Measurements from ENCODE around the gene TP53I11.
A peak's percentile ranks its signal among the peaks of the same experiment; 100 is the strongest.

TP53I11 gene

GRCh38 chr11:44964526-44965209 lies 14.0 kb upstream of the TP53I11 start:
- no peaks in the 10 kb centered on the region for H3K36me3 Mint-ChIP-seq (ENCODE audit: low read depth)
- peaks cover 21% of the 10 kb centered on the region for H3K4me1 Mint-ChIP-seq
- no peak for TF ChIP-seq CTCF (IDR thresholded peaks at IDR 0.05; ENCODE audit: unreplicated experiment in 3 of 3)

GRCh38 chr11:44963948-44964347 lies 13.3 kb upstream of the TP53I11 start:
- Mint-ChIP-seq H3K4me3 (no peak overlapping the region), H3K27ac (peak overlapping the region; percentile 3 to 83 (median 23)), H3K9me3 (no peaks in the 10 kb centered on the region), H3K27me3 (ENCODE audit: low read depth) (peaks cover 22% of the 10 kb centered on the region), H3K36me3 (ENCODE audit: low read depth) (no peaks in the 10 kb centered on the region), H3K4me1 (peaks cover 21% of the 10 kb centered on the region)
- TF ChIP-seq CTCF (IDR thresholded peaks at IDR 0.05; ENCODE audit: unreplicated experiment in 3 of 3): no peak

More at GRCh38 chr11:44964526-44965209, 14.0 kb upstream of the TP53I11 start:
- Mint-ChIP-seq H3K27ac (peak overlapping the region; percentile 9 to 83 (median 12)), H3K4me3 (no peak overlapping the region), H3K27me3 (ENCODE audit: low read depth) (peaks cover 22% of the 10 kb centered on the region), H3K9me3 (no peaks in the 10 kb centered on the region)

- no peaks in the 10 kb centered on the region for H3K9me3 Mint-ChIP-seq
- H3K27me3 Mint-ChIP-seq (ENCODE audit: low read depth): peaks cover 24% of the 10 kb centered on the region
- H3K27ac Mint-ChIP-seq: no peak overlapping the region
- H3K36me3 Mint-ChIP-seq (ENCODE audit: low read depth): no peaks in the 10 kb centered on the region
- TF ChIP-seq CTCF (IDR thresholded peaks at IDR 0.05; ENCODE audit: unreplicated experiment in 3 of 3): no peak
- H3K4me1 Mint-ChIP-seq: peaks cover 22% of the 10 kb centered on the region
- no peak overlapping the region for H3K4me3 Mint-ChIP-seq
Observed at GRCh38 chr11:44963136-44963535, 12.5 kb upstream of the TP53I11 start.

GRCh38 chr11:44962464-44962863 lies 11.8 kb upstream of the TP53I11 start:
- Mint-ChIP-seq H3K27ac (peak overlapping the region in 1 of 3 experiments; percentile 47), H3K4me3 (no peak overlapping the region), H3K9me3 (no peaks in the 10 kb centered on the region), H3K27me3 (ENCODE audit: low read depth) (peaks cover 24% of the 10 kb centered on the region), H3K4me1 (peaks cover 25% of the 10 kb centered on the region), H3K36me3 (ENCODE audit: low read depth) (no peaks in the 10 kb centered on the region)
- no peak for TF ChIP-seq CTCF (IDR thresholded peaks at IDR 0.05; ENCODE audit: unreplicated experiment in 3 of 3)

- no peak overlapping the region for H3K27ac Mint-ChIP-seq
- no peaks in the 10 kb centered on the region for H3K36me3 Mint-ChIP-seq (ENCODE audit: low read depth)
- H3K4me3 Mint-ChIP-seq: no peak overlapping the region
- H3K27me3 Mint-ChIP-seq (ENCODE audit: low read depth): peaks cover 32% of the 10 kb centered on the region
- TF ChIP-seq CTCF (IDR thresholded peaks at IDR 0.05; ENCODE audit: unreplicated experiment in 3 of 3): no peak
- H3K9me3 Mint-ChIP-seq: no peaks in the 10 kb centered on the region
- H3K4me1 Mint-ChIP-seq: peaks cover 38% of the 10 kb centered on the region
Observed at GRCh38 chr11:44960200-44960845, 9.6 kb upstream of the TP53I11 start.

GRCh38 chr11:44959064-44959463 lies 8.4 kb upstream of the TP53I11 start:
- TF ChIP-seq CTCF (IDR thresholded peaks at IDR 0.05; ENCODE audit: unreplicated experiment in 3 of 3): no peak
- H3K36me3 Mint-ChIP-seq (ENCODE audit: low read depth): no peaks in the 10 kb centered on the region
- H3K4me3 Mint-ChIP-seq: no peak overlapping the region
- H3K9me3 Mint-ChIP-seq: no peaks in the 10 kb centered on the region
- H3K4me1 Mint-ChIP-seq: peaks cover 37% of the 10 kb centered on the region
- H3K27ac Mint-ChIP-seq: no peak overlapping the region
- H3K27me3 Mint-ChIP-seq (ENCODE audit: low read depth): peaks cover 42% of the 10 kb centered on the region

All from nephron (organoid).